Measurements from ENCODE around the gene HES7. TPM values are rescaled to one million over a fixed set of nuclear protein-coding genes. Genes with fewer than 3 reads are reported as not detected.

Gene HES7
- total RNA-seq, 1 donor from 2014 or later: not detected

- Histone ChIP-seq H3K27ac (peak overlapping the region; percentile 37 to 70), H3K36me3 (no peaks in the 10 kb centered on the region), H3K27me3 (no peaks in the 10 kb centered on the region), H3K4me1 (peaks cover 22 to 52% of the 10 kb centered on the region in 2 donors), H3K9me3 (no peaks in the 10 kb centered on the region), H3K4me3 (peak overlapping the region; percentile 57 to 65)
- intact Hi-C loops (cut with DNase I): loop anchor here (1.0 to 5.0 kb wide), 6 partner anchors 36 to 263 kb away; partner anchors contain the start of genes CYB5D1, NAA38, RANGRF and TMEM88
- no peak for DNase-seq (ENCODE audit: low spot score in 2 of 2)
- TF ChIP-seq, protein P1, sequence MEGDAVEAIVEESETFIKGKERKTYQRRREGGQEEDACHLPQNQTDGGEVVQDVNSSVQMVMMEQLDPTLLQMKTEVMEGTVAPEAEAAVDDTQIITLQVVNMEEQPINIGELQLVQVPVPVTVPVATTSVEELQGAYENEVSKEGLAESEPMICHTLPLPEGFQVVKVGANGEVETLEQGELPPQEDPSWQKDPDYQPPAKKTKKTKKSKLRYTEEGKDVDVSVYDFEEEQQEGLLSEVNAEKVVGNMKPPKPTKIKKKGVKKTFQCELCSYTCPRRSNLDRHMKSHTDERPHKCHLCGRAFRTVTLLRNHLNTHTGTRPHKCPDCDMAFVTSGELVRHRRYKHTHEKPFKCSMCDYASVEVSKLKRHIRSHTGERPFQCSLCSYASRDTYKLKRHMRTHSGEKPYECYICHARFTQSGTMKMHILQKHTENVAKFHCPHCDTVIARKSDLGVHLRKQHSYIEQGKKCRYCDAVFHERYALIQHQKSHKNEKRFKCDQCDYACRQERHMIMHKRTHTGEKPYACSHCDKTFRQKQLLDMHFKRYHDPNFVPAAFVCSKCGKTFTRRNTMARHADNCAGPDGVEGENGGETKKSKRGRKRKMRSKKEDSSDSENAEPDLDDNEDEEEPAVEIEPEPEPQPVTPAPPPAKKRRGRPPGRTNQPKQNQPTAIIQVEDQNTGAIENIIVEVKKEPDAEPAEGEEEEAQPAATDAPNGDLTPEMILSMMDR (IDR thresholded peaks at IDR 0.05): no peak
These were observed 4.1 kb downstream of the HES7 start for GRCh38 chr17:8119581-8120519.

GRCh38 chr17:8118769-8119580 lies 4.9 kb downstream of the HES7 start:
- Histone ChIP-seq H3K27ac (peak overlapping the region; percentile 37 to 70), H3K27me3 (no peaks in the 10 kb centered on the region), H3K4me1 (peaks cover 21 to 44% of the 10 kb centered on the region in 2 donors), H3K4me3 (peak overlapping the region; percentile 53 to 65), H3K36me3 (no peaks in the 10 kb centered on the region), H3K9me3 (no peaks in the 10 kb centered on the region)
- TF ChIP-seq, protein P1 (IDR thresholded peaks at IDR 0.05): peak; percentile 91 to 97 (median 92)
- intact Hi-C loops (cut with DNase I): loop anchor here (1.0 to 5.0 kb wide), 6 partner anchors 25 to 262 kb away; partner anchors contain the start of genes CYB5D1, NAA38, RANGRF and TMEM88
- peak; percentile 63 to 95 for DNase-seq (ENCODE audit: low spot score in 2 of 2)

DNA sequence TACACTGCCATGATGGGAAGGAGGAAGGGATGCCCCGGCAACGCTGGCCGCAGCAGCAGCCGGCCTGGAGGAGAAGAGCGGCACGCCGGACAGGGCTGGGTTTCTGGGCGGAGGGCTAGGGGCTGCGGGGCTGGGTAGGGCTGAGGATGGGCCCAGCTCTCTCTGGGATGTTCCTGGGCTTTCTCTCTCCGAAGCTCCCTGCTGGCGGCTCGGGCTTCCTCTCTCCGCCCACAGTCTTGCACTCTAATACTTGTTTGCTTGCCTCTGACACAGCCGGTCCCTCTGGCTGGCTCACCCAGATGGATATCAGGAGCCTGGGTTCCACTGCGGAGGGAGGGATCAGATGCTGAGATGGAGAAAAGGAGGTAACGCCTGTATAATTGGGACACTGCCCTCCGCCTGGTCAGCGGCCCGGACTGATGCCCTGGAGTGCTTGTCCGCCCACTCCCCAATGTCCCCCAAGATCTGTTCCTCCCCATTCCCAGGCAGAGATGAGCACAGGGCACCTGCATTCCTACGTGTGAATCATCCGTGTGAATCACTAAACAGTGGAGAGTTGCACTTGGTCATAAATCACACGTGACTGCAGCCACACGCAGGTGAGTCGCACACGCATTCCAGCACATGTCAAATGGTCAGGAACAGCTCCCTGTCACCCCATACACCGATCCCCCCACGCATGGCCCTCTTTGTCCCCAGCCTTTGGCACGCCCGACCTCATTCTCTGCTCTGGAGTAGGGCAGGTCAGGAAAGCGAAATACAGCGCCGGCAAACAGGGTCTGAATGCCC lies 5.7 kb downstream of the HES7 start, which contains the start of gene ALOXE3:
Gene ALOXE3 (minus strand): TSS at position 535 of the 789 bp plus-strand sequence. CDS start 524 bp downstream, at position 11.
- intact Hi-C loops (cut with DNase I): loop anchor here (1.0 to 5.0 kb wide), 4 partner anchors 24 to 261 kb away; partner anchors contain the start of genes CYB5D1, NAA38, RANGRF and TMEM88
- H3K36me3 ChIP-seq: no peaks in the 10 kb centered on the region
- H3K4me1 ChIP-seq: peaks cover 13 to 36% of the 10 kb centered on the region in 2 donors
- peaks cover 3% of the 10 kb centered on the region for H3K27me3 ChIP-seq
- peak in 1 of 2 donors; percentile 78 for DNase-seq (ENCODE audit: low spot score in 2 of 2)
- TF ChIP-seq, protein P1 (IDR thresholded peaks at IDR 0.05): no peak
- peak within 1 kb of the TSS; percentile 37 to 70 for H3K27ac ChIP-seq
- H3K9me3 ChIP-seq: no peaks in the 10 kb centered on the region
- H3K4me3 ChIP-seq: peak within 1 kb of the TSS; percentile 53 to 65

DNA sequence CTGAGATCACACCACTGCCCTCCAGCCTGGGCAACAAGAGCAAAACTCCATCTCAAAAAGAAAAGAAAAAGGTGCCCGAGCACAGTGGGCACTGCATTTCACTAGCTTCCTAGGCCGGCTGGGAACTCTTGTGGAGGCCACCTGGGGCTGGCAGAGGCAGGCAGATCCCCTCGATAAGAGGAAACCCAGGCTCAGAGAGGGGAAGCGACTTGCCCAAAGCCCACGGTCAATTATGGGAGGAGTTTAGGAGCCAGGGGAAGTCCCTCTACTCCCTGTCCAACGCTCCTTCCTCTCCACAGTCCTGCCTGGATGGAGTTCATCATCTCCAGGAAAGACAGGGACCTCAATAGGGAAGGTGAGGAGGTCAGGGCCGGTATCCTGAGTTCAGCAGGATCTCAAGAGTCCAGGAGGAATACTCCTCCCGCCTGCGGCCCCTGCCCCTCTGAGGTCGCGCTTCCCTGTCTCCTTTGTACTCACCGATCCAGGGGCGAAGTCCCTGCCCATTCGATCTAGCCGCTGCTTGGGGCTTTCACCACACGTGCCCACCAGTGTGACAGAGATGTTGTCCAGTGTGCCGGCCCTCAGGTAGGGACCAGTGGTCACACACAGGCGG lies 6.4 kb downstream of the HES7 start:
- H3K27me3 ChIP-seq: peaks cover 3% of the 10 kb centered on the region
- H3K4me3 ChIP-seq: peak overlapping the region in 1 of 2 donors; percentile 65
- H3K9me3 ChIP-seq: no peaks in the 10 kb centered on the region
- TF ChIP-seq, protein P1 (IDR thresholded peaks at IDR 0.05): no peak
- no peak for DNase-seq (ENCODE audit: low spot score in 2 of 2)
- intact Hi-C loops (cut with DNase I): loop anchor here (5.0 kb wide), 2 partner anchors 35 to 260 kb away; partner anchors contain the start of genes CYB5D1, NAA38 and TMEM88
- no peaks in the 10 kb centered on the region for H3K36me3 ChIP-seq
- H3K4me1 ChIP-seq: peaks cover 10 to 29% of the 10 kb centered on the region in 2 donors
- no peak overlapping the region for H3K27ac ChIP-seq

All from ascending aorta (tissue), 2 donors.